Spleen (tissue), 11 donors: ENCODE measurements around the gene TBC1D21. TPM values are rescaled to one million over a fixed set of nuclear protein-coding genes. Genes with fewer than 3 reads are reported as not detected.

ENCODE experiments used
- DNase-seq: peaks from one replicate; pipeline ENCODE4 v3.0.0-alpha.2; 2020
- H3K27ac ChIP-seq, 8 donors: fragments of 200-600 bp; sonication (generic) in 7 of 8; 1 replicate in 4 of 8; 2 replicates in 4 of 8; pipeline versions ENCODE4 v1.5.0 to v1.8.0; 2016 to 2021; ENCODE audit warnings: inconsistent platforms in 4 of 8, mild to moderate bottlenecking in 4 of 8, moderate library complexity in 1 of 8
- H3K27me3 ChIP-seq, 7 donors: fragments of 200-600 bp; sonication (generic) in 6 of 7; replicated peaks in 1 of 7; 1 replicate in 4 of 7; 2 replicates in 3 of 7; pipeline versions ENCODE4 v1.5.0 to v1.8.0; 2016 to 2021; ENCODE audit warnings: inconsistent platforms in 3 of 7, mild to moderate bottlenecking in 1 of 7
- H3K36me3 ChIP-seq, 6 donors: fragments of 200-600 bp; sonication (generic) in 5 of 6; 1 replicate in 4 of 6; 2 replicates in 2 of 6; pipeline versions ENCODE4 v1.5.0 to v1.8.0; 2016 to 2021; ENCODE audit warnings: inconsistent platforms in 2 of 6
- H3K4me1 ChIP-seq, 6 donors: fragments of 200-600 bp; sonication (generic) in 5 of 6; 1 replicate in 3 of 6; 2 replicates in 3 of 6; pipeline versions ENCODE4 v1.5.0 to v1.8.0; 2016 to 2021; ENCODE audit warnings: inconsistent platforms in 3 of 6
- H3K4me3 ChIP-seq, 8 donors: fragments of 200-600 bp; sonication (generic) in 7 of 8; 1 replicate in 4 of 8; 2 replicates in 4 of 8; pipeline versions ENCODE4 v1.5.0 to v1.8.0; 2016 to 2021; ENCODE audit warnings: inconsistent platforms in 4 of 8, mild to moderate bottlenecking in 4 of 8, moderate library complexity in 2 of 8
- H3K9me3 ChIP-seq, 8 donors: fragments of 200-600 bp; sonication (generic) in 7 of 8; 1 replicate in 4 of 8; 2 replicates in 4 of 8; pipeline versions ENCODE4 v1.5.0 to v1.8.0; 2016 to 2021; ENCODE audit warnings: inconsistent platforms in 4 of 8
- CTCF ChIP-seq, 11 experiments: fragments of 200-600 bp in 7 of 11; fragments of 450-650 bp in 4 of 11; sonication (generic) in 4 of 11; IDR thresholded peaks in 8 of 11; conservative IDR thresholded peaks in 3 of 11; 1 replicate in 7 of 11; 2 replicates in 4 of 11; pipeline versions ENCODE4 v1.4.0 to v1.8.0; 2016 to 2021; ENCODE audit warnings: antibody characterized with exemption in 11 of 11, inconsistent platforms in 4 of 11, mild to moderate bottlenecking in 1 of 11
- POLR2A ChIP-seq, 3 donors: fragments of 450-650 bp; IDR thresholded peaks; one replicate each; pipeline ENCODE4 v1.5.1; 2017; ENCODE audit warnings: antibody characterized with exemption in 3 of 3, mild to moderate bottlenecking in 1 of 3
- POLR2AphosphoS5 ChIP-seq, 3 donors: sonication (generic); formaldehyde crosslinking; IDR thresholded peaks; one replicate each; pipeline ENCODE4 v1.5.1; 2017; ENCODE audit warnings: antibody characterized with exemption in 3 of 3
- WGBS, 5 donors: extraction: QIAGEN DNeasy Blood & Tissue Kit in 3 of 5; methylation state at CpG; one replicate each; pipeline versions ENCODE4 v1.1.5 to v1.1.7; 2013 to 2018; 5-methylcytosine and 5-hydroxymethylcytosine counted together
- intact Hi-C: fragments of 100-400 bp; cut with DNase I; formaldehyde crosslinking; loops from one replicate; pipeline ENCODE4 v1.15.0; 2023; ENCODE audit warnings: low total_unique reads
- polyA plus RNA-seq, 3 donors: library from polyadenylated mRNA; stranded (reverse); fragments of 200-250 nt; gene quantifications; one replicate each; pipeline ENCODE4 v1.2.1, GENCODE V29; 2013
- total RNA-seq, 7 donors: library from RNA; depleted of rRNA in 3 of 7; stranded (reverse); fragments of >200 nt in 3 of 7; fragmentation: NEBNext Ultra II Directional in 4 of 7; extraction: Animal tissue kit (Norgen Biotek cat#: 25700) in 4 of 7; gene quantifications; one replicate each; pipeline versions ENCODE4 v1.1.0 to v1.2.1, GENCODE V29; 2016 to 2021
- donor health status: healthy with polysubstance abuse.
- donor health status: DM: no; HTN: no; CAD: no; lungs with moderate emphysema.
- donor health status: DM: no; HTN: no; CAD: no.
- donor health status: Bipolar disorder and iron deficiency.
- donor health status: healthy.
- donor health status: DM: no; HTN: no; CAD: no.
- donor health status: DM: yes; HTN: yes; CAD: no.

Gene TBC1D21
- total and polyA plus RNA-seq, 10 donors = not detected

- WGBS, 5 donors = 43 to 60% (median 49%) methylated on average over 11 to 12 of the region's 12 CpGs
- H3K27me3 ChIP-seq = peaks cover 0 to 38% (median 17%) of the 10 kb centered on the region in 7 donors
- intact Hi-C loops = no loop called here
- H3K4me1 ChIP-seq = peaks cover 16 to 98% (median 72%) of the 10 kb centered on the region in 6 donors
- no peak for TF ChIP-seq POLR2AphosphoS5 (IDR thresholded peaks at IDR 0.05)
- no peak for TF ChIP-seq POLR2A (IDR thresholded peaks at IDR 0.05)
- no peak for TF ChIP-seq CTCF (IDR thresholded peaks at IDR 0.05 in 8 of 11, conservative IDR thresholded peaks at IDR 0.05 in 3 of 11)
- no peaks in the 10 kb centered on the region for H3K9me3 ChIP-seq
- H3K36me3 ChIP-seq = no peaks in the 10 kb centered on the region
- DNase-seq = peak; percentile 71
- peak overlapping the region in 7 of 8 donors; percentile 44 to 89 (median 51) for H3K27ac ChIP-seq
- no peak overlapping the region for H3K4me3 ChIP-seq
Observed at GRCh38 chr15:73924171-73924921, 51.0 kb downstream of the TBC1D21 start.

- intact Hi-C loops = no loop called here
- TF ChIP-seq CTCF (IDR thresholded peaks at IDR 0.05 in 8 of 11, conservative IDR thresholded peaks at IDR 0.05 in 3 of 11) (no peak), POLR2A (IDR thresholded peaks at IDR 0.05) (no peak), POLR2AphosphoS5 (IDR thresholded peaks at IDR 0.05) (no peak)
- Histone ChIP-seq H3K27ac (peak overlapping the region in 6 of 8 donors; percentile 74 to 88 (median 76)), H3K27me3 (peaks cover 0 to 53% (median 17%) of the 10 kb centered on the region in 7 donors), H3K9me3 (no peaks in the 10 kb centered on the region), H3K4me1 (peaks cover 16 to 97% (median 63%) of the 10 kb centered on the region in 6 donors), H3K36me3 (no peaks in the 10 kb centered on the region), H3K4me3 (peak overlapping the region in 2 of 8 donors; percentile 62 to 85)
- 68 to 80% (median 72%) methylated on average over 8 of the region's 8 CpGs for WGBS, 5 donors
- peak; percentile 35 for DNase-seq
Observed at GRCh38 chr15:73925848-73926218, 52.5 kb downstream of the TBC1D21 start.

GRCh38 chr15:73926219-73927002 is 53.0 kb downstream of the TBC1D21 start, which contains the start of gene LOXL1:
LOXL1 (plus strand) TSS chr15:73926462; CDS start chr15:73926784, 322 bp downstream.
- intact Hi-C loops = no loop called here

More at GRCh38 chr15:73926219-73927002, 53.0 kb downstream of the TBC1D21 start, which contains the start of gene LOXL1:
- Histone ChIP-seq H3K27ac (peak within 1 kb of the TSS; percentile 35 to 88 (median 76)), H3K4me1 (peaks cover 16 to 97% (median 62%) of the 10 kb centered on the region in 6 donors), H3K9me3 (no peaks in the 10 kb centered on the region), H3K36me3 (no peaks in the 10 kb centered on the region), H3K4me3 (peak within 1 kb of the TSS; percentile 41 to 85 (median 55)), H3K27me3 (peaks cover 0 to 59% (median 17%) of the 10 kb centered on the region in 7 donors)
- WGBS, 5 donors = 18 to 39% (median 23%) methylated on average over 18 to 47 of the region's 47 CpGs
- DNase-seq = peak; percentile 85
- TF ChIP-seq POLR2A (IDR thresholded peaks at IDR 0.05) = no peak
- no peak for TF ChIP-seq CTCF (IDR thresholded peaks at IDR 0.05 in 8 of 11, conservative IDR thresholded peaks at IDR 0.05 in 3 of 11)
- TF ChIP-seq POLR2AphosphoS5 (IDR thresholded peaks at IDR 0.05) = peak in 2 of 3 donors; percentile 75 to 77
